HG02840 (cell line): Measurements from ENCODE around the gene FKBP7.
"Not testable (repeated sequence)": the region's sequence is repeated elsewhere in the genome, so short reads cannot be mapped to it uniquely, and the experiment has no call there.

Source experiments
- ATAC-seq: cut with Tn5 transposase; IDR thresholded peaks from one replicate; pipeline ENCODE4 v1.9.1; 2021; ENCODE audit warnings: mild to moderate bottlenecking, moderate library complexity, moderate number of reproducible peaks; ENCODE audit not compliant: unreplicated experiment, low FRiP score

FKBP7 gene

GRCh38 chr2:178491612-178492011, 13.2 kb upstream of the FKBP7 start:
- no peak for ATAC-seq

- ATAC-seq: no peak
Observed at GRCh38 chr2:178485356-178485755, 7.0 kb upstream of the FKBP7 start.

- no peak for ATAC-seq
Observed at GRCh38 chr2:178484245-178485041, 6.0 kb upstream of the FKBP7 start.

GRCh38 chr2:178482437-178482836, 4.0 kb upstream of the FKBP7 start:
- peak; percentile 23 for ATAC-seq

GRCh38 chr2:178480227-178481181, 2.1 kb upstream of the FKBP7 start, which contains the start of gene PLEKHA3:
PLEKHA3 (plus strand) TSS chr2:178480457; CDS start chr2:178480870, 413 bp downstream.
- ATAC-seq: peak; percentile 69

- no peak for ATAC-seq
Observed at GRCh38 chr2:178479758-178480226, 1.4 kb upstream of the FKBP7 start.

- no peak for ATAC-seq
Observed at GRCh38 chr2:178479275-178479616, 846 bp upstream of the FKBP7 start.

GRCh38 chr2:178478130-178478438, 316 bp downstream of the FKBP7 start:
- no peak for ATAC-seq

GRCh38 chr2:178477443-178478129, 814 bp downstream of the FKBP7 start:
- no peak for ATAC-seq

GRCh38 chr2:178476477-178476876, 1.9 kb downstream of the FKBP7 start:
- ATAC-seq: no peak

- no peak for ATAC-seq
Observed at GRCh38 chr2:178474560-178474959, 3.8 kb downstream of the FKBP7 start.

- no peak for ATAC-seq
Observed at GRCh38 chr2:178473931-178474330, 4.5 kb downstream of the FKBP7 start.

GRCh38 chr2:178473373-178473772, 5.0 kb downstream of the FKBP7 start:
- no peak for ATAC-seq

GRCh38 chr2:178471313-178471712, 7.1 kb downstream of the FKBP7 start:
- ATAC-seq: not testable (repeated sequence)

GRCh38 chr2:178469219-178469849, 9.1 kb downstream of the FKBP7 start:
- ATAC-seq: no peak

- no peak for ATAC-seq
Observed at GRCh38 chr2:178457390-178457886, 21.0 kb downstream of the FKBP7 start.

GRCh38 chr2:178455947-178456346, 22.5 kb downstream of the FKBP7 start:
- no peak for ATAC-seq

GRCh38 chr2:178452870-178453269, 25.5 kb downstream of the FKBP7 start:
- no peak for ATAC-seq

GRCh38 chr2:178452334-178452733, 26.1 kb downstream of the FKBP7 start:
- ATAC-seq: no peak
